NCI-H1105 (cell line): ENCODE results near the gene IGSF21.

Experiments used
- DNase-seq: peaks from one replicate; lab custom pipeline; 2025; lab: John Stamatoyannopoulos, UW

IGSF21 gene

DNA sequence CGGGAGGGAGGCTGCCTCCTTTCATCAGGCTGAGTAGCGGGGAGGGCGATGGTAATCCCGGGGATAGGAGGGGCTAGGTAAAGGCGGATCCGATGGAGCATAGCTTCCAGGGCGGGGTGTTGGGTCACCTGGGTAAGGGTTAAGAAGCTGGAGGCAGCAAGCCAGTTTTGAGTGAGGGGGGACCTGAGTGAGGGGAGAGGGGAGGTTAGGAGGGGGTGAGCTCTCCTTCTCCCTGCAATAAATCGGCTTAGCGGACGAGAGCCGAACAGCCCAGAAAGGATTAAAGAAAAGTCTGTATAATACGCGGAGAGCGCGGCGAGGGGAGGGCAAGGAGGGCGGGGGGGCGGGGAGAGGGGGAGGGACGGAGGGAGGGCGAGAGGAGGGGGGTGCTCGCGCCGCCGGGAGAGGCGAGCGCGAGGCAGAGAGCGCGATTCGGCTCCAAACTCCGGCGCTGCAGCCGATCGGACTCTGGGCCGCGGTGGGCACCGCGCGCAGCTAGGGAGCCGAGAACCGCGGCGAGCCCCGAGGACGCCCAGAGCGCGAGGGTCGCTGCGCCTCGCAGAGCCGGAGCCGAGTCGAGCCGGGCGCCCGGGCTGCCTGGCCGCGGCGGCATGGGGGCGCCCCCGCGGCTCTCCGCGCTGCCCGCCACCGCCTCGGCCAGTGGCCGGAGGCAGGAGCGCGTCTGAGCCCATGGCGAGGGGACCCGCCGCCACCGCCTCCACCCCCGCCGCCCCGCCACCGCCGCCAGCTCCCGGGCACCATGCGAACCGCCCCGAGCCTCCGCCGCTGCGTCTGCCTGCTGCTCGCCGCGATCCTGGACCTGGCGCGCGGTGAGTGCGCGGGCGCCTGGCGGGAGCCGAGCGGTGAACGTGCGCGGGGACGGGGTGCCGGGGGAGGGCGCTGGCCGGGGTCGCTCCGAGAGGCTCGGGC is at the start of gene IGSF21:
IGSF21 (plus strand) TSS at position 430 of the 930 bp plus-strand sequence; CDS start at position 761, 331 bp downstream.
- peak; percentile 77 for DNase-seq

- no peak for DNase-seq
Measured at GRCh38 chr1:18058206-18058921, 49.2 kb upstream of the IGSF21 start.

DNA sequence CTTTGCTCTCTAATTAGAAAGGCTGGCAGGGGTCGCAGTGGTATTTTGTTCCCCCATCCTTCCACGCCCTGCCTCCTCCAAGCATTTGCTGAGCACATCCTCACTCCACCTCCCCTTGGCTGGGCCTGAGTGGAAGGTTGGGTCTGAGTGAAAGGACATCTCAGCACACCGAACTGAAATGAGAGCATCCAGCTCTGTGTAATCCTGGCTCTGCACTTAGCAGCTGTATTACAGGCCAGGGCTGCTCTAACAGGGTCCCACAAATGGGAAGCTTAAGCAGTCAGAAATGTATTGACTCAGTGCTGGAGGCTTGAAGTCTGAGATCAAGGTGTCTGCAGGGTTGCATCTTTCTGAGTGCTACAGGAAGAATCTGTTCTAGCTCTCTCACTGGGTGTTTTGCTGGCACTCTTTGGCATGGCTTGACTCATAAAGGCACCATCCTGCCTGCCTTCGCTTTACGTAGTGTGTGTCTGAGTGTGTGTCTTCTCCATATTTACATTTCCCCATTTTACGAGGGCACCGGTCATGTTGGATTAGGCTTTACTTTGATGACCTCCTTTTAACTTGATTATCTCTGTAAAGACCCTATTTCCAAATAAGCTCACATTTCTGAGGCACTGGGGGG is 48.5 kb upstream of the IGSF21 start:
- DNase-seq, result no peak

DNA sequence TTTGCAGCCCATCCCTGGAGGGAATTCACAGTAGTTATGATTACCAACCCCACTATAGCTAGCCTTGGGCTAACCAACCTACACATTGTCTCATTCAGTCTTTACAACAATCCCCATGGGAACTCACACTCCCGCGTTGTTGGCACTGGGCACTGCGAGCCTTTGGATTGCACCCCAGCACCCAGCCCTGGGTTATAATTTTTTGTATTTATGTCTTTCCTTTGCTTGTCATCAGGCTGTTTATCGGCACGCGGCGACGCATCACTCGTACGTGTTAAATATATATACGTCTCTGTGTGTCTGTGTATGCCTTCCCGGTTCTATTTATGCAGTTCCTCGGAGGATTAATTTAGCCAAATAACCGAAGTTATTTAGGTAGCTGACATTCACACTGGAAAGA is 47.2 kb upstream of the IGSF21 start:
- no peak for DNase-seq

- DNase-seq, result no peak
Measured at GRCh38 chr1:18062185-18062584, 45.4 kb upstream of the IGSF21 start.

DNA sequence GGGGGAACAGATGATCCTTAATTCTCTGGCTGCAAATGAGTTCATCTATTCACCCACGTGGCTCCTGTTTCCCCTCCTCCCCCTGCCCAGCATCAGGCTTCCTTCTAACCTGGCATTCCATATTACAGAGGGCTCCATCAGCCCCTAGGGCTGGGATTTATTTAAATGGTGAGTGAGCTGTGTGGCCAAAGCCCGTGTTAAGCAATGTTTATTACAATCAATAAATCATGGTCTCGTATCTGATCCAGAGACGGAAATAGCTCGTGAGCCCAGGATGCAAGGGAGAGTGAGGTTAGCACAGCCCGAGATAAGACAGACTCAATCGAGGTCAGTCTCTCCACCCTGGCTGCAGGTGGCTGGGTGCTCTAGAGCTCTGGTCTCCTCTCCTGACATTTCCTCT is 43.1 kb upstream of the IGSF21 start:
- DNase-seq, result no peak

GRCh38 chr1:18066576-18066975 is 41.0 kb upstream of the IGSF21 start:
- no peak for DNase-seq

- no peak for DNase-seq
Measured at GRCh38 chr1:18069903-18070302, 37.7 kb upstream of the IGSF21 start.

- no peak for DNase-seq
Measured at GRCh38 chr1:18072066-18072465, 35.5 kb upstream of the IGSF21 start.

GRCh38 chr1:18073066-18073642 is 34.4 kb upstream of the IGSF21 start:
- DNase-seq, result no peak

DNA sequence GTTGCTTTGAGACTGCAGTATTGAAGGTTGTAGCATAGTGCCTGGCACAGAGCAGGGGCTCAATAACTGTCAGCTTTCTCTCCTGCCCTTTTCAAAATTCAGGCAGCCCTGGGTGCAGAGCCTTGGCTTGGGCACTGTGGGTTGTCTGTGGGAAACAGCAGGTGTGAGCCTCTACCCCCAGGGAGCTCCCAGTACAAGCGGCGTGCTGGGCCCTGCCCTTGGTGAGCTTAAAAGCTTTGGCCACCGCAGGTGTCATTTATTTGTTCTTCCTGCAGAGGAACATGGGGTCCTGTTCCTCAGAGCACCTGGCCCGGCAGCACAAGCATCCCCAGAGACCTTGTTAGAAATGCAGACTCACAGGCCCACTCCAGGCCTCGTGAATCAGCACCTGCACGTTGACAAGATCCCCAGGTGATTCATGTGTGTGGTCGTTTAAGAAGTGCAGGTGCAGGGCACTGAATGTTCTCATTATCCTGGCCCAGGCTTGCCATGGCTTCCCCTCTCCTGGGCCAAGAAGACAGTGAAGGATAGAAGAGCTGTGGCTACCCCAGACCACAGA is 29.9 kb upstream of the IGSF21 start:
- peak; percentile 77 for DNase-seq

DNA sequence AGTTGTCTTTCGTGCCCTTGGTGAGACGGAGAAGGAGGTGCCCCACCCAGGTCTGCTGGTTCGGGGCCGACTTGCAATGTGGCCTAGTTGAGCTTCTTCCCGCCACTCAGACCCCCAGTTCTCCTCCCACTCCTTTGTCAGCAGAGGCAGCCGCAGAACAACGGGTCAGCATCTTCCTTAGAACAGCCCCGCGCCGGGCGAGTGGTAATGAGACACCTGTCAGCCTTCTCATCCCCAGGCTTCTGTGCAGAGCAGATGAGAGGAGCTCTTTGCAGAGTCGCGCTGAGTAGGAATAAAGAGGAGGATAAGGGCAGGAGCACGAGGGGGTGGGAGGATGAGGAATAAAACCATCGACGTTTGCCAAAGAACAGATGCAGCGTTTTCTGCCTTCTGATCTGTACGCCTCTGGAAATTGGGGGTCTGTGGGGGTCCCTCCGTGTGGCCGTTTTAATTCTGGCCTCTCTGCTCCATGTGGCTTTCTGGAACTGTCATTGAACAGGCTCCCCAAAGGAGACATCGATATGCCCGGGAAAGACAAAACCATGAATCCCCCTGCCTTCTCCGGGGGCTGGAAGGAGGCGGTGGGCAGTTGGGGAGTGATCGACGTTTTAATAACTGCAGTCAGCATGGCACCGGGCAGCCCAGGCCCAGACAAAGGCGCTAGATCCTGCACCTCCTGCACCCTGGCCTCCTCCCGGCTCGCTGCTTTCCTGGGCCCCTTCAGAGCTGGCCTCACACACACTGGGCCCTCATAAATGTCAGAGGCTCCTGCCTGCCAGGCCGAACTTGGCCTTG is 27.5 kb upstream of the IGSF21 start:
- no peak for DNase-seq

GRCh38 chr1:18085387-18086074 is 22.1 kb upstream of the IGSF21 start:
- DNase-seq, result no peak

DNA sequence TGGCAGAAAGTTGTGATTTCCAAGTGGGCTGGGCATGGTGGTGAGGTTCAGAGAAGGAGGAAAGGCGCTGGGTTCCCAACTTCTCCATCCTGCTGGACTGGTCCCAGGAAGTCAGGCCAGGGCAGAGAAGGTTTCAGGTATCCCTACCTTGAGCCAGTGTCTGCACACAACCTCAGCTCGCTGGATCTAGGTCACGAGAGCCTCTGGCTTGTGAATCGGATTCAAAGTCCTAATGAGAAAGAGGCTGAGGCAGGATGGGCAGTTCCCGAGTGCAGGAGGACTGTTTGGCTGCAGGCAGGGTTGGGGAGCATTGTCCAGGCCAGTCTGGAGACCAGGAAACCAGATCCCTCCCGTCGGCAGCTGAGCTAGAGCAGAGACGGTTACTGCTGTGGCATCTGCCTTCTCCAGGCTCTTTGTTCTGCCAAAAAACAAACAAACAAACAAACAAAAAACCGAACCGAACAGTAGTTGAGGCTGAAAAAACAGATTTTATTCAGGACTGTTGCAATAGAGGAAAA is 19.5 kb upstream of the IGSF21 start:
- DNase-seq, result no peak

DNA sequence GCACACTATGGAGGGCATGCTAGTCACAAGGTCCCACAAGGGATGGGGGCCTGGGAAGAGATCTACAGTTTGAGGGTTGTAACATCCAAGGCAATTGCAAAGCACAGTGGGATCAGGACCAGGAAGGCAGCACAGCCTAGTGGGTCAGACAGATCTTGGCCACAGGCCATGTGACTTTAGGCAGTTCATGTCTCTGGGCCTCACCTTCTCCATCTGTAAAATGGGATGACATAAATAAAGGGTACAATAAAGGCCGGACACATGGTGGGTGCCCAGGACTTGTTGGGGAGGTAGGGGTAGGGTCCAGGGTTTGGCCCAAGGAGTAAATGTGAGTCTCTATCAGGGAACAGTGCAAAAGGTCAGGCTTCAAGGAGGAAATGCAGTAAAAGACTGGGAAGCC is 18.1 kb upstream of the IGSF21 start:
- DNase-seq, result no peak

DNA sequence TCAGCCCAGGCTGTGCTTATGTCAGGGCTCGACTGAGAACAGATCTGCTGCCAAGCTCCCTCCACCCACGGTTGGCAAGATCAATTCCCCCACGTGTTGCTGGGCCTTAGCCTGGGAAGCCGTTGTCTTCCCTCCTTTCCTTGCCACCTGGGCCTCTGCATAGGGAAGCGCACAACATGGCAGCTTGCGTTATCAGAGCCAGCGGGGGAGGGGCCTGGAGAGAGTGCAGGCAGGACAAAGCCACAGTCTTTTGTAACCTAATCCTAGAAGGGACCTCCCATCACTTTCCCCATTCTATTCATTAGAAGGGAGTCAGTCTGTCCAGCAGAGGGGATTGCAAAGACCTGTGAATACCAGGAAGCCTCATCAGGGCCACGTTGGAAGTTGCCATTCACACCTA is 17.0 kb upstream of the IGSF21 start:
- peak; percentile 48 for DNase-seq

- no peak for DNase-seq
Measured at GRCh38 chr1:18091660-18092446, 15.7 kb upstream of the IGSF21 start.

GRCh38 chr1:18093193-18093592 is 14.4 kb upstream of the IGSF21 start:
- DNase-seq, result no peak

- DNase-seq, result no peak
Measured at GRCh38 chr1:18093646-18094045, 14.0 kb upstream of the IGSF21 start.

GRCh38 chr1:18094096-18094495 is 13.5 kb upstream of the IGSF21 start:
- no peak for DNase-seq
